ENCODE results near the gene DIS3L.
"Not testable (repeated sequence)": the region's sequence is repeated elsewhere in the genome, so short reads cannot be mapped to it uniquely, and the experiment has no call there.

The DIS3L gene

GRCh38 chr15:66326051-66326450, 32.7 kb downstream of the DIS3L start:
- no peak for TF ChIP-seq CTCF (IDR thresholded peaks at IDR 0.05; ENCODE audit: control extremely low read depth, extremely low read depth, low read depth, missing control alignments)
- no peak for DNase-seq (ENCODE audit: extremely low spot score)
- ChIA-PET CTCF (interaction anchor here (1.4 to 1.9 kb wide), 2 partner anchors 18 to 37 kb away, joined by 4 read pairs; no protein-coding TSS in a partner anchor), POLR2A (no interaction called here)

GRCh38 chr15:66327736-66328135, 34.4 kb downstream of the DIS3L start:
- ChIA-PET CTCF (no interaction called here), POLR2A (no interaction called here)
- DNase-seq (ENCODE audit: extremely low spot score) = no peak
- no peak for TF ChIP-seq CTCF (IDR thresholded peaks at IDR 0.05; ENCODE audit: control extremely low read depth, extremely low read depth, low read depth, missing control alignments)

GRCh38 chr15:66328771-66329170, 35.4 kb downstream of the DIS3L start:
- CTCF ChIA-PET = no interaction called here
- DNase-seq (ENCODE audit: extremely low spot score) = no peak
- no peak for TF ChIP-seq CTCF (IDR thresholded peaks at IDR 0.05; ENCODE audit: control extremely low read depth, extremely low read depth, low read depth, missing control alignments)
- POLR2A ChIA-PET = no interaction called here

GRCh38 chr15:66348530-66348929, 55.2 kb downstream of the DIS3L start:
- POLR2A ChIA-PET = interaction anchor here (0.6 kb wide), 1 partner anchor 192 kb away, joined by 5 read pairs; no protein-coding TSS in a partner anchor
- CTCF ChIA-PET = interaction anchor here (1.0 kb wide), 1 partner anchor 15 kb away, joined by 3 read pairs; no protein-coding TSS in a partner anchor
- not testable (repeated sequence) for DNase-seq (ENCODE audit: extremely low spot score)

- DNase-seq (ENCODE audit: extremely low spot score) = no peak
- ChIA-PET POLR2A (interaction anchor here (1.0 kb wide), 1 partner anchor 18 kb away, joined by 3 read pairs; no protein-coding TSS in a partner anchor), CTCF (interaction anchor here (1.0 to 4.1 kb wide), 2 partner anchors 29 to 142 kb away, joined by 3 to 18 read pairs; partner anchors contain the start of gene SNAPC5)
- TF ChIP-seq CTCF (IDR thresholded peaks at IDR 0.05; ENCODE audit: control extremely low read depth, extremely low read depth, low read depth, missing control alignments) = no peak
These were observed 62.6 kb downstream of the DIS3L start for GRCh38 chr15:66356077-66356358.

- CTCF ChIA-PET = interaction anchor here (1.0 to 4.1 kb wide), 3 partner anchors 28 to 142 kb away, joined by 3 to 18 read pairs (median 5); partner anchors contain the start of genes MAP2K1 and SNAPC5
- POLR2A ChIA-PET = interaction anchor here (1.0 kb wide), 1 partner anchor 17 kb away, joined by 3 read pairs; no protein-coding TSS in a partner anchor
These were observed 63.2 kb downstream of the DIS3L start, which contains the start of gene TIPIN for GRCh38 chr15:66356359-66357236. TSS of gene TIPIN (minus strand) at chr15:66356685. CDS start at chr15:66352947, 3,738 bp downstream.

More at GRCh38 chr15:66356359-66357236, 63.2 kb downstream of the DIS3L start, which contains the start of gene TIPIN:
- TF ChIP-seq CTCF (IDR thresholded peaks at IDR 0.05; ENCODE audit: control extremely low read depth, extremely low read depth, low read depth, missing control alignments) = no peak
- DNase-seq (ENCODE audit: extremely low spot score) = peak; percentile 97
